GM12878 (cell line): Measurements from ENCODE around the gene LRRC74B. TPM values are rescaled to one million over a fixed set of nuclear protein-coding genes. Genes with fewer than 3 reads are reported as not detected.

Experiments used
- ASH2L ChIP-seq: fragments of 300-600, 200-600 bp; sonication (generic); IDR thresholded peaks from 2 replicates; pipeline ENCODE4 v1.6.1; 2017; ENCODE audit warnings: low read depth, mild to moderate bottlenecking, borderline replicate concordance
- ATF7 ChIP-seq: fragments of 450-650 bp; IDR thresholded peaks from 2 replicates; pipeline ENCODE4 v1.6.1; 2016; ENCODE audit warnings: low read depth, mild to moderate bottlenecking
- BCL11A ChIP-seq: IDR thresholded peaks from 2 replicates; pipeline ENCODE4 v1.6.1; 2011; ENCODE audit warnings: low read depth, low read length
- BHLHE40 ChIP-seq, 2 experiments: fragments of 450-650 bp in 1 of 2; IDR thresholded peaks; 2 replicates each; pipeline ENCODE4 v1.6.1; 2011 to 2017; ENCODE audit warnings: low read depth in 2 of 2, borderline replicate concordance in 1 of 2, improper control_type of control experiment in 1 of 2, low read length in 1 of 2, mild to moderate bottlenecking in 1 of 2
- CHD4 ChIP-seq: fragments of 200-600 bp; sonication (generic); IDR thresholded peaks from 2 replicates; pipeline ENCODE4 v1.6.1; 2016; ENCODE audit warnings: mild to moderate bottlenecking
- NR2F1 ChIP-seq: fragments of 450-650 bp; conservative IDR thresholded peaks from 2 replicates; pipeline ENCODE4 v1.6.1; 2017; ENCODE audit warnings: mild to moderate bottlenecking
- SMC3 ChIP-seq: IDR thresholded peaks from 2 replicates; pipeline ENCODE4 v1.6.1; 2011; ENCODE audit warnings: low read length, improper control_type of control experiment, borderline replicate concordance
- TCF3 ChIP-seq: IDR thresholded peaks from 2 replicates; pipeline ENCODE4 v1.6.1; 2012; ENCODE audit warnings: low read depth, mild to moderate bottlenecking, low read length, borderline replicate concordance; ENCODE audit not compliant: insufficient read depth
- polyA plus RNA-seq, 11 experiments: library from polyadenylated mRNA; depleted of rRNA in 4 of 11; unstranded in 6 of 11; stranded (reverse) in 5 of 11; fragments of >200 nt; fragmentation: Nextera tagmentation in 4 of 11; fragmentation: Illumina TruSeq in 1 of 11; extraction: Ambion mirVana in 4 of 11; extraction: Trizol in 1 of 11; gene quantifications; 1 replicate in 1 of 11; 2 replicates in 10 of 11; pipeline versions ENCODE4 v1.2.1 to v1.2.3, GENCODE V29; 2011 to 2016; ENCODE audit warnings: inconsistent platforms in 2 of 11, missing spikeins in 2 of 11, low read depth in 1 of 11
- total RNA-seq, 4 experiments: library from RNA; depleted of rRNA in 3 of 4; stranded (reverse); fragments of >200 nt in 3 of 4; fragmentation: Illumina TruSeq in 1 of 4; extraction: Trizol in 1 of 4; gene quantifications; 2 replicates each; pipeline versions ENCODE4 v1.2.1 to v1.2.3, GENCODE V29; 2013 to 2021
- TF ChIP-seq, protein P1 (sequence below): fragments of 450-650 bp; formaldehyde crosslinking; IDR thresholded peaks from 2 replicates; pipeline ENCODE4 v1.5.0; 2022; ENCODE audit warnings: mild to moderate bottlenecking, missing genetic modification characterization
- TF ChIP-seq, protein P2 (sequence below): fragments of 450-650 bp; IDR thresholded peaks from 2 replicates; pipeline ENCODE4 v1.6.1; 2018; ENCODE audit warnings: borderline replicate concordance, mild to moderate bottlenecking; ENCODE audit not compliant: partially characterized antibody
- TF ChIP-seq, protein P3 (sequence below): fragments of 450-650 bp; IDR thresholded peaks from 2 replicates; pipeline ENCODE4 v1.6.1; 2016; ENCODE audit warnings: mild to moderate bottlenecking
- TF ChIP-seq, protein P4 (sequence below): fragments of 450-650 bp; IDR thresholded peaks from 2 replicates; pipeline ENCODE4 v1.6.1; 2017; ENCODE audit warnings: mild to moderate bottlenecking, low read depth, inconsistent platforms; ENCODE audit not compliant: poor library complexity, severe bottlenecking
- TF ChIP-seq, protein P5 (sequence below): fragments of 450-650 bp; IDR thresholded peaks from 2 replicates; pipeline ENCODE4 v1.6.1; 2017; ENCODE audit warnings: antibody characterized with exemption, mild to moderate bottlenecking, moderate library complexity
- TF ChIP-seq, protein P6 (sequence below): IDR thresholded peaks from 2 replicates; pipeline ENCODE4 v1.6.1; 2012; ENCODE audit warnings: low read length, inconsistent platforms

The LRRC74B gene
- total and polyA plus RNA-seq, 10 of the 15 experiments (the other 5 are each of a cell fraction or from before 2014, with no cell fraction given): not detected

DNA sequence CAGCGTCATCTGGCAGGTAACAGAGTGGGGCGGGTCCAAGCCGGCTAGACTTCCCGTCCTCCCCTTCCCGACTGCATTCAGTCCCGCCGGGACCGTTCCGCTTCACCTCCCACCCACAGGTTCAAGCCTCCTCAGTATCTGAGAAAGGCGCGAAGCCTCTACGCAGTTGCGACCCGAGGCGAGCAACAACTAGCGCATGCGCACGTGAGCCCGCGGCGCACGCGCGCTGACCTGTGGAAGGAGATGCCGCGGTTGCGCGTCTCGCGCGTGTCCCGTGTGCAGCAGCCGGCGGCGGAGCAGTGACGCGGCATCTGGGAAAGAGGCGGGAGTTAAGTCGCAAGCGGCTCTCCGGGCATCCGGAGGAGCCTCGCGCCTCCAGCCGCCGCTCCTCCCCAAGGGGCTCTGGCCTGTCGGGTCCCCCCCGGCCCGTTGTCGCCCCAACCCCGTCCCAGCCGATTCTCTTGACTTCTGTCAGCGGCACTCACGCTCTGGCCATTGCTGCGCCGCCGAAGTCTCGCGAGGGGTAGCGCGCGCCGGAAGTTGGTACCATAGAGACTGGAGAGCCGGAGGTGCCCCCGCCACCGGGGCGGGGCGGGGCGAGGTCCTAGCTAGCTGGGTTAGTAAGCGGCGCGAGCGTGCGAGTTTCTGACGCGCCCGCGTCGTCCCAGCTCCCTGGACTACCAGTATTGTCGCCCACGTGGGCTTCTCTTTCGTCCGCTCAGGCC is 44.0 kb upstream of the LRRC74B start, which contains the start of gene THAP7 (continued):
- TF ChIP-seq BHLHE40 (IDR thresholded peaks at IDR 0.05; ENCODE audit: borderline replicate concordance in 1 of 2, low read depth in 2 of 2, low read length in 1 of 2) (peak; percentile 94 to 98), BCL11A (no peak), ATF7 (no peak), TCF3 (no peak; the same call in 1 of the 2 replicates), CHD4 (no peak), NR2F1 (peak; percentile 29; the same call in 1 of the 2 replicates), SMC3 (no peak), ASH2L (no peak)
- TF ChIP-seq, protein P1, sequence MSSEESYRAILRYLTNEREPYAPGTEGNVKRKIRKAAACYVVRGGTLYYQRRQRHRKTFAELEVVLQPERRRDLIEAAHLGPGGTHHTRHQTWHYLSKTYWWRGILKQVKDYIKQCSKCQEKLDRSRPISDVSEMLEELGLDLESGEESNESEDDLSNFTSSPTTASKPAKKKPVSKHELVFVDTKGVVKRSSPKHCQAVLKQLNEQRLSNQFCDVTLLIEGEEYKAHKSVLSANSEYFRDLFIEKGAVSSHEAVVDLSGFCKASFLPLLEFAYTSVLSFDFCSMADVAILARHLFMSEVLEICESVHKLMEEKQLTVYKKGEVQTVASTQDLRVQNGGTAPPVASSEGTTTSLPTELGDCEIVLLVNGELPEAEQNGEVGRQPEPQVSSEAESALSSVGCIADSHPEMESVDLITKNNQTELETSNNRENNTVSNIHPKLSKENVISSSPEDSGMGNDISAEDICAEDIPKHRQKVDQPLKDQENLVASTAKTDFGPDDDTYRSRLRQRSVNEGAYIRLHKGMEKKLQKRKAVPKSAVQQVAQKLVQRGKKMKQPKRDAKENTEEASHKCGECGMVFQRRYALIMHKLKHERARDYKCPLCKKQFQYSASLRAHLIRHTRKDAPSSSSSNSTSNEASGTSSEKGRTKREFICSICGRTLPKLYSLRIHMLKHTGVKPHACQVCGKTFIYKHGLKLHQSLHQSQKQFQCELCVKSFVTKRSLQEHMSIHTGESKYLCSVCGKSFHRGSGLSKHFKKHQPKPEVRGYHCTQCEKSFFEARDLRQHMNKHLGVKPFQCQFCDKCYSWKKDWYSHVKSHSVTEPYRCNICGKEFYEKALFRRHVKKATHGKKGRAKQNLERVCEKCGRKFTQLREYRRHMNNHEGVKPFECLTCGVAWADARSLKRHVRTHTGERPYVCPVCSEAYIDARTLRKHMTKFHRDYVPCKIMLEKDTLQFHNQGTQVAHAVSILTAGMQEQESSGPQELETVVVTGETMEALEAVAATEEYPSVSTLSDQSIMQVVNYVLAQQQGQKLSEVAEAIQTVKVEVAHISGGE: no peak
- TF ChIP-seq, protein P2, sequence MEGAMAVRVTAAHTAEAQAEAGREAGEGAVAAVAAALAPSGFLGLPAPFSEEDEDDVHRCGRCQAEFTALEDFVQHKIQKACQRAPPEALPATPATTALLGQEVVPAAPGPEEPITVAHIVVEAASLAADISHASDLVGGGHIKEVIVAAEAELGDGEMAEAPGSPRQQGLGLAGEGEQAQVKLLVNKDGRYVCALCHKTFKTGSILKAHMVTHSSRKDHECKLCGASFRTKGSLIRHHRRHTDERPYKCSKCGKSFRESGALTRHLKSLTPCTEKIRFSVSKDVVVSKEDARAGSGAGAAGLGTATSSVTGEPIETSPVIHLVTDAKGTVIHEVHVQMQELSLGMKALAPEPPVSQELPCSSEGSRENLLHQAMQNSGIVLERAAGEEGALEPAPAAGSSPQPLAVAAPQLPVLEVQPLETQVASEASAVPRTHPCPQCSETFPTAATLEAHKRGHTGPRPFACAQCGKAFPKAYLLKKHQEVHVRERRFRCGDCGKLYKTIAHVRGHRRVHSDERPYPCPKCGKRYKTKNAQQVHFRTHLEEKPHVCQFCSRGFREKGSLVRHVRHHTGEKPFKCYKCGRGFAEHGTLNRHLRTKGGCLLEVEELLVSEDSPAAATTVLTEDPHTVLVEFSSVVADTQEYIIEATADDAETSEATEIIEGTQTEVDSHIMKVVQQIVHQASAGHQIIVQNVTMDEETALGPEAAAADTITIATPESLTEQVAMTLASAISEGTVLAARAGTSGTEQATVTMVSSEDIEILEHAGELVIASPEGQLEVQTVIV: no peak
- TF ChIP-seq, protein P3, sequence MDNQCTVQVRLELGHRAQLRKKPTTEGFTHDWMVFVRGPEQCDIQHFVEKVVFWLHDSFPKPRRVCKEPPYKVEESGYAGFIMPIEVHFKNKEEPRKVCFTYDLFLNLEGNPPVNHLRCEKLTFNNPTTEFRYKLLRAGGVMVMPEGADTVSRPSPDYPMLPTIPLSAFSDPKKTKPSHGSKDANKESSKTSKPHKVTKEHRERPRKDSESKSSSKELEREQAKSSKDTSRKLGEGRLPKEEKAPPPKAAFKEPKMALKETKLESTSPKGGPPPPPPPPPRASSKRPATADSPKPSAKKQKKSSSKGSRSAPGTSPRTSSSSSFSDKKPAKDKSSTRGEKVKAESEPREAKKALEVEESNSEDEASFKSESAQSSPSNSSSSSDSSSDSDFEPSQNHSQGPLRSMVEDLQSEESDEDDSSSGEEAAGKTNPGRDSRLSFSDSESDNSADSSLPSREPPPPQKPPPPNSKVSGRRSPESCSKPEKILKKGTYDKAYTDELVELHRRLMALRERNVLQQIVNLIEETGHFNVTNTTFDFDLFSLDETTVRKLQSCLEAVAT: 0 out of 2 replicates have a peak, but pooled peaks have one; percentile 11
- TF ChIP-seq, protein P4, sequence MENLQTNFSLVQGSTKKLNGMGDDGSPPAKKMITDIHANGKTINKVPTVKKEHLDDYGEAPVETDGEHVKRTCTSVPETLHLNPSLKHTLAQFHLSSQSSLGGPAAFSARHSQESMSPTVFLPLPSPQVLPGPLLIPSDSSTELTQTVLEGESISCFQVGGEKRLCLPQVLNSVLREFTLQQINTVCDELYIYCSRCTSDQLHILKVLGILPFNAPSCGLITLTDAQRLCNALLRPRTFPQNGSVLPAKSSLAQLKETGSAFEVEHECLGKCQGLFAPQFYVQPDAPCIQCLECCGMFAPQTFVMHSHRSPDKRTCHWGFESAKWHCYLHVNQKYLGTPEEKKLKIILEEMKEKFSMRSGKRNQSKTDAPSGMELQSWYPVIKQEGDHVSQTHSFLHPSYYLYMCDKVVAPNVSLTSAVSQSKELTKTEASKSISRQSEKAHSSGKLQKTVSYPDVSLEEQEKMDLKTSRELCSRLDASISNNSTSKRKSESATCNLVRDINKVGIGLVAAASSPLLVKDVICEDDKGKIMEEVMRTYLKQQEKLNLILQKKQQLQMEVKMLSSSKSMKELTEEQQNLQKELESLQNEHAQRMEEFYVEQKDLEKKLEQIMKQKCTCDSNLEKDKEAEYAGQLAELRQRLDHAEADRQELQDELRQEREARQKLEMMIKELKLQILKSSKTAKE: no peak
- TF ChIP-seq, protein P5, sequence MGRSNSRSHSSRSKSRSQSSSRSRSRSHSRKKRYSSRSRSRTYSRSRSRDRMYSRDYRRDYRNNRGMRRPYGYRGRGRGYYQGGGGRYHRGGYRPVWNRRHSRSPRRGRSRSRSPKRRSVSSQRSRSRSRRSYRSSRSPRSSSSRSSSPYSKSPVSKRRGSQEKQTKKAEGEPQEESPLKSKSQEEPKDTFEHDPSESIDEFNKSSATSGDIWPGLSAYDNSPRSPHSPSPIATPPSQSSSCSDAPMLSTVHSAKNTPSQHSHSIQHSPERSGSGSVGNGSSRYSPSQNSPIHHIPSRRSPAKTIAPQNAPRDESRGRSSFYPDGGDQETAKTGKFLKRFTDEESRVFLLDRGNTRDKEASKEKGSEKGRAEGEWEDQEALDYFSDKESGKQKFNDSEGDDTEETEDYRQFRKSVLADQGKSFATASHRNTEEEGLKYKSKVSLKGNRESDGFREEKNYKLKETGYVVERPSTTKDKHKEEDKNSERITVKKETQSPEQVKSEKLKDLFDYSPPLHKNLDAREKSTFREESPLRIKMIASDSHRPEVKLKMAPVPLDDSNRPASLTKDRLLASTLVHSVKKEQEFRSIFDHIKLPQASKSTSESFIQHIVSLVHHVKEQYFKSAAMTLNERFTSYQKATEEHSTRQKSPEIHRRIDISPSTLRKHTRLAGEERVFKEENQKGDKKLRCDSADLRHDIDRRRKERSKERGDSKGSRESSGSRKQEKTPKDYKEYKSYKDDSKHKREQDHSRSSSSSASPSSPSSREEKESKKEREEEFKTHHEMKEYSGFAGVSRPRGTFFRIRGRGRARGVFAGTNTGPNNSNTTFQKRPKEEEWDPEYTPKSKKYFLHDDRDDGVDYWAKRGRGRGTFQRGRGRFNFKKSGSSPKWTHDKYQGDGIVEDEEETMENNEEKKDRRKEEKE: no peak
- TF ChIP-seq, protein P6, sequence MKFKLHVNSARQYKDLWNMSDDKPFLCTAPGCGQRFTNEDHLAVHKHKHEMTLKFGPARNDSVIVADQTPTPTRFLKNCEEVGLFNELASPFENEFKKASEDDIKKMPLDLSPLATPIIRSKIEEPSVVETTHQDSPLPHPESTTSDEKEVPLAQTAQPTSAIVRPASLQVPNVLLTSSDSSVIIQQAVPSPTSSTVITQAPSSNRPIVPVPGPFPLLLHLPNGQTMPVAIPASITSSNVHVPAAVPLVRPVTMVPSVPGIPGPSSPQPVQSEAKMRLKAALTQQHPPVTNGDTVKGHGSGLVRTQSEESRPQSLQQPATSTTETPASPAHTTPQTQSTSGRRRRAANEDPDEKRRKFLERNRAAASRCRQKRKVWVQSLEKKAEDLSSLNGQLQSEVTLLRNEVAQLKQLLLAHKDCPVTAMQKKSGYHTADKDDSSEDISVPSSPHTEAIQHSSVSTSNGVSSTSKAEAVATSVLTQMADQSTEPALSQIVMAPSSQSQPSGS: no peak
